Activated CD4-positive, alpha-beta T cell treated with anti-CD3 and anti-CD28 coated beads, Interleukin-2, amount 50 U/mL, for 16 hours (primary cell): Measurements from ENCODE around the gene KRT76.
"Not testable (repeated sequence)": the region's sequence is repeated elsewhere in the genome, so short reads cannot be mapped to it uniquely, and the experiment has no call there.

Source experiments
- DNase-seq: peaks from one replicate; pipeline ENCODE4 v3.0.0-alpha.2; 2020

KRT76 gene

GRCh38 chr12:52779914-52780313 lies 2.8 kb upstream of the KRT76 start:
- no peak for DNase-seq

DNA sequence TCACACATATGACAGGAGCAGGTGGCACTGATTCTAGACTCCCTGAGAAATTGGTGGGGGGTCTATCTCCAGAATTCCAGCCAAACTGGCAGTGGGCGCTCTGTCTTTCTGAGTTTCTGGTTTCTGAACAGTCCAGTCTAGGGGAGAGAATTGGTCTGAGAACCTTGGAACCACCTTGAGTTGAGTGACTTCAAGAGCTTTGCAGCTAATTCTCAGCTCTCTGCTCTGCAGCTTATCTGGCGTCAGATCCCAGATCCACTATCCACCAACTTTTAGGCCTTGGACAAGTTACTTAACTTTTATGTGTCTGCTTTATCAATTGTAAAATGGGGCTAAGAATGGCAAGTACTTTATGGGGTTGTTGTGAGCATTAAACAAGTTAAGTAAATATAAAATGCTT lies 1.7 kb upstream of the KRT76 start:
- no peak for DNase-seq

DNA sequence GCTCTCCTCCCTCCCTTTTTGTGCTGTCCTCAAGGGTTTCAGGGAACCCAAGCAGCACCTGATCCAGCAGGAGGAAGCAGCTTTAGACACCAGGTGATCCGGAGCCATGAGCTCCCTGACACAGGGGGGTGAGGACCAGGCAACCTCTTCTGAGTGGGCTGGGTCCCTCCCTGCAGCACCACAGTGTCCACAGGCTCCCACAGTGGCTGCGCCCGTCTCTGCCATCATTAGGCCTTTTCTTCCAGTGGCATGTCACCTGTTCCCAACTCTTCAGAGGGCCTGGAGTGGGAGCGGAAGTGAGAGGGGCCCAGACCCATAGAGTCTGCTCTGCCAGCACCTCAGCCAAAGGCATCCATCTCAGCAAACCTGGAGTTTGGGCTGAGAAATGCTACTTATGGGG lies 421 bp upstream of the KRT76 start:
- DNase-seq, result no peak

GRCh38 chr12:52776435-52776834 lies 710 bp downstream of the KRT76 start:
- no peak for DNase-seq

DNA sequence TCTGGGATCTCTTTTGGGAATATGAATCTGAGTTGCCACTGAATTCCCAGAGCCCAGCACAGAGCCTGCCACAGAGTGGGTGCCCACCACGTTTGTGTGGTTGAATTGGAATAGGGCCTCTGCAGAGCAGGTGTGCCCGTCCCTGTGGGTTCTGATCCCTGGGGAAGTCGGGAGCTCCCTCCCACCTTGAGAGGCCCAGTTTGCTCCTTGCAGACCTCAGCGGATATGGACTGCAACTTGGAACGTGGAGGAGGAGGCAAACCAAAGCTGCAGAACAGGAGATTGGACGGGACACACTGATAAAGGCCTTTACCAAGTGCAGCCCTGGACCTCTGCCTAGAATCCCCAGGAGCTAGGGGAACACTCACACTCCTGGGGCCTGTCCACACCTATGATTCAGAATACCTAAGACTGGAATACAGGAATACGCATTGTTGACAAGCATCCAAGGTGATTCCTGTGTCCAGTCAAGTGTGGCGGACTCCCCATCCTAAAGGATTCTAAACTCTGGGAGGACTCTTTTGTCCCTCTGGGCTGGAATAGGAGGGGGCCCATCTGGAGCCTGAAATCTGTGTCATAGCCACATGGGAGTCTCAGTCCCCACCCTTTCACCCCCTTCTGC lies 2.4 kb downstream of the KRT76 start:
- DNase-seq, result no peak

DNA sequence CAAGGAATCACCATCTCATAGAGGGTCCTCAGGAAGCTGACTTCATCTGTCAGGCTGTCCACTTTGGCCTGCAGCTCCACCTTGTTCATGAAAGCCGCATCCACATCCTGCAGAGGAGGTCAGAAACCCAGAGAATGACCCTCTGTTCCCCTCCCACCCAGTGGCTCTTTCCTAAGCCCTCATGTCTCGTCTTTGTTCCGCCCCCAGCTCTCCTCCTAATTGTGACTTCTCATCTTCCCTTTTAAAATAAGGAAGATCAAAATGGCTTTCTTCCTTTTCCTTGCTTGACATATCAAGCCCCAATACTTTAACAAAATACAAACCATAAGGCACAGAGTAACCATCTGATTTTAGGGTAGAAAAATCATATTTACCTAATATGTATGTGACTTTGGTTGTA lies 4.4 kb downstream of the KRT76 start:
- DNase-seq, result no peak

DNA sequence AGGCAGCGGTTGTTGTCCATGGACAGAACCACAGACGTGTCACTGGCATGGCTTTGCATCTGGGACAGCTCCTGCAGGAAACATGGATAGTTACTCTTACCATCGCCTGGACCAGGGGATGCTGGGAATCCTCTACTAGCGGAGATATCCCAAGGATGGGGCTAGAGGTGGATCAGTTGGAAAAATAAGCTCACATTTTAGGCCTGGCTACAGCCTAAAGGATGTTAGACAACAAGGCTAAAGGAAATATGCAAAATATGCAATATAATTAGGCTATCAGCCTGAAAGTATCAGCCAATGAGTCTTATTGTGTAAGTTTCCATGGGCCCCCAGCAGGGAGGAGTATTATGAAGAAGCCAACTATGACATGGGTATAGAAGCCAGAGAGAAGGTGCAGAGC lies 5.0 kb downstream of the KRT76 start:
- DNase-seq, result no peak

DNA sequence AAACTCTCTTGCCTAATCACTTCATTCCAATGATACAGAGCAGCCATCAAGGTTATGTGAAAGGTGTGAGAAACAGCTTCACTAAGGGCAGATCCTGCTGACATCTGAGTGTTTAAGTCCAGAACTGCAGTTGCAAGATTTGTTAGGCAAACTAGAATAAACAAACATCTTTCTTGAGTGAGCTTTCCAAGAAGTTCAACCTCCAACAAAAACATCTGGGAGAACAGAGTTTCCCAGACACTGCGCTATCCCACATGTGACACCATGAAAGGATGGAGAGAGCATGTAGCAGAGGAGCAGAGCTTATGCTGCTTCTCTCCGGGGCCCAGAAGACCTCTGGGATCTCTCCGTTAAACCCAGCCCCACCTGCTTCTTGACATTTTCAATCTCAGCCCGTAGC lies 5.6 kb downstream of the KRT76 start:
- DNase-seq, result no peak

- no peak for DNase-seq
These were observed 6.1 kb downstream of the KRT76 start for GRCh38 chr12:52771088-52771487.

DNA sequence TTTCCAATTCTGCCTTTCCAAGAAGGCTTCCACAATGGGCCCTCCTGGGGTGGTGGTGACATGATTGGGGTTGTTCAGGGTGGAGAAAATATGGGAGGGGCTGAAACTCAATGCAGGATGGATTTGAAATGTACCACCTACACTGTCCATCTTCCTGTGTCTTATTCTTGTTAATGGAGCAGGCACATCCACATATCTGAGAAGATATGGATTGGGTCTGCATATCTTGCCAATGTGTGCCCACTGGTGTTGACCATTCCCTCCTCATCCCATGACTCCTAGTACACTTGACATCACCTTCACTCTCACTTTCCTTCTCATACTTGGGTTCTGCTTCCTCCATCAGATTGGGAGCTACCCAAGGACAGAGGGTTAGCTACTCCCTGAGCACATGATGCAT lies 7.2 kb downstream of the KRT76 start:
- DNase-seq, result no peak

DNA sequence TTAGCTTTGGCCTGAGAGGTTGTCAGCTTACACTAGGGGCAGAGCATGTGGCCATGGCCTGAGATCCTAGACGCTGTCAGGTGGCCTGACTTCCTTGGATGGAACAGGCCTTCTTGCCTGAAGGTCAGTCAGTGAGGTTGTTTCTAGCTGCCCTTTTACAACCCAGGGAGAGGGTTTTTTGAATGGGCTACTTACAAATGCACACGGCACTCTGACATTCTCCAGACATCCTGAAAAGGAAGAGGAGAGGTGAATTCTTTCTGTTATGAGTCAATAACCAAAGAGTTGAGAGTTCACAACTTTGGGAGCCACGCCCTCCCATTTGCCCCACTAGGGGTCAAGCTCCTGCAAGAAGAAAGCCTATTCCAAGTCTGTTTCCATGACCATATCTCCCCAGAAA lies 7.8 kb downstream of the KRT76 start:
- no peak for DNase-seq

DNA sequence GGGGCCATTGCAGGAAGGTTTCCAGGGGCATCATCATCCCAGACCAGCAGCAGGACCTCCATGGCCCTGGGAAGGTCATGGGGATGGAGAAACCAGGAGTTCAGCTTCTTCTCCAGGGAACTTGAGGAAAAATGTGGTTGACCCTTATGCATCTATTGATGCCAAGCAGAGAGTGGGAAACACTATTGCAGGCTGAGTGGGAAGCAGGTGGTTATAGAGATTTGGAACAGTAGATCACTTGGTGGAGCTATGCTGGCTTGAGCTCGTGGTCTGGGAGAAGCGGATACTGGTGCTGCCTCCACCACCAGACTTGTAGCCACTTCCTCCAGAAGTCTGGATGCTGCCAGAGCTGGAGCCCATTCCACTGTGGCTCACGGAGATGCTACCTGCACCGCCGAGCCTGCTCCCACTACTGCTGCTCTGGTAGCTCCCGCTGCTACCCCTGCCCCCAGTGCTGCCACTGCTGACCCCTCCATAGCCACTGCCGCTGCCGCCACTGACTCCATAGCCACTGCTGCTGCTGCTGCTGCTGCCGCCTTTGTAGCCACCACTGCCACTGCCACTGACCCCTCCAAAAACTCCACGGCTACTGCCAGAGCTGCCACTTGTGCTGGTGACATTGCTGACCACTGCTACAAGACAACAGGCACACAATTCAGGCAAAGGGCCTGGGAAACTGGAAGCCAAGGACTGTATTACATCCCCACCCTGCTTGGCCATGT lies 8.5 kb downstream of the KRT76 start:
- no peak for DNase-seq

DNA sequence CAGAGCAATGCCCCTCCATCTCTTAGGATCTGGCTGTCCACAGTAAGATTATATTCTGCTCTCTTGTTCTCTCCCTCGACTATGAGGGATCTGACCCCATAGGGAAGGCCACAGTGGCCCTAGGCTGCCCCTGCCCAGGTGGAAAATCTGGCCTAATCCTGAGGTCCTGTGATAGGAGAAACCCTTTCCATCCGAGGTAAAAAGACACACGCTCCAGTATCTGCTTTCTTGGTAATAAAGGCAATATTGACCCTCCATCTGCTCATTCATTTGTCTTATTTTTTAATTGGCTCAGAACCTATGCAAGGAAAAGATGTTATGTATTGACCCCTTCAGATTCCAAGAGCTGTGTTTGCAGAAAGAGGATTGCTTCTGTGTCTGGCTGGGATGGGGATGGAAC lies 9.7 kb downstream of the KRT76 start:
- DNase-seq, result no peak

DNA sequence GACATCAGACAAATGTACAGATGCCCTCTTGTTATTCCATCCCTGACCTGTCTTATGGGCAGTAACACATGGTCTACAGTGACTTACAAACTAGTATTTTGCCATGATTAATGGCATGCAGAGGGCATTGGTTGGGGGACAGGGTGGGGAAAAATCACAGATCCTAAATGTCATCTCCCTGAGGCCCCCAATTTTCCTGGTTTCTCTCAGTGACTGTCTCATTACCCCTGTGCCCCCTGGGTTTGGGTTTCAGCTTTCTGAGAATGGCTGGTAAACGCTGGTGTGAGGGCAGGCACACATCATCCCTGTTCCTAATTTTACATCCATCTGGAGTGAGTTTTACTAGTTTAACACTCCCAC lies 10.1 kb downstream of the KRT76 start:
- no peak for DNase-seq

- DNase-seq, result no peak
These were observed 10.7 kb downstream of the KRT76 start for GRCh38 chr12:52766351-52767019.

GRCh38 chr12:52765702-52766101 lies 11.4 kb downstream of the KRT76 start:
- DNase-seq, result no peak

- DNase-seq, result no peak
These were observed 13.2 kb downstream of the KRT76 start for GRCh38 chr12:52763991-52764390.

DNA sequence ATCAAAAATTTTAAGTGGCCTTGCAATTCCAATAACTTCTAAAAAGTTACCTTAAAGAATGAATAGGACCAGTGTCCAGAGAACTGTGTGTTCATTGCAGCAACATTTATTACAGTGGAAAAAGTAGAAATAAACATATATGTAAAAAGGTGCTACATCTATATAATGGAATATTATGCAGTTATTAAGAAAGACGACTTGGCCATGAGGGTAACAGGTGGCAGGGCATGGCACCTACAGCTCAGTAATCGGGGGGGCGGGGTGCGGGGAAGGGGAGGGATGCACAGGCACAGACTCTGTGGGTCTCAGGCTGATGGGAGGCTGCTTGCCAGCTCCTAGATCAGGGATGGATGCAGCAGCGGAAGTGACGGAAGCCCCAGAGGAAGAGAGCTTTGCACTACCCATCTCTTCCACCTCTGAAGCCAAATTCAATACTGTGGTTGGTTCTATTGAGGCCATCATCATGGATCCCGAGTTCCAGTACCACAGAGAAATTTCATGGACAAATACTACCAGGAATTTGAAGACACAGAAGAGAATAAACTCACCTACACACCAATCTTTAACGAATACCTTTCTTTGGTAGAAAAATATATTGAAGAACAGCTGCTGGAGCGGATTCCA lies 14.0 kb downstream of the KRT76 start:
- no peak for DNase-seq

GRCh38 chr12:52761802-52762201 lies 15.3 kb downstream of the KRT76 start:
- no peak for DNase-seq

GRCh38 chr12:52761218-52761617 lies 15.9 kb downstream of the KRT76 start:
- not testable (repeated sequence) for DNase-seq

DNA sequence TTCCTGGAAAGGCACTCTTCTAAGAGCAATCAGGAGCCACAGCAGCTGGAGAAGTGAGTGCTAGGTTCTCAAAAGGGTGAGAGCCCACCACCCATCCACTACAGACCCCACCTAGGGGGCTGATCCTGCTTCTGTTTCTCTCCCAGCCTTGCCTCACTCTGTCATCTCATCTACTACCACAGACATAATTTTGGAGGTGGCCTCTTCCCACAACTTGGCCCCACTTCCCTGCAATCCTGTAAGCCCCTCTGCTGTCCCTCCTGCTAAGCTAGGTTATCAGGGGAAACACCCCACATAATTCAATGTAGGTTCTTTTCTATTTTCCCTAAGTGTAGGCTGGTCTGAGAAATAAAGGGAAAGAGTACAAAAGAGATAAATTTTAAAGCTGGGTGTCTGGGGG lies 16.5 kb downstream of the KRT76 start:
- DNase-seq, result no peak

- DNase-seq, result no peak
These were observed 17.4 kb downstream of the KRT76 start for GRCh38 chr12:52759695-52760094.

DNA sequence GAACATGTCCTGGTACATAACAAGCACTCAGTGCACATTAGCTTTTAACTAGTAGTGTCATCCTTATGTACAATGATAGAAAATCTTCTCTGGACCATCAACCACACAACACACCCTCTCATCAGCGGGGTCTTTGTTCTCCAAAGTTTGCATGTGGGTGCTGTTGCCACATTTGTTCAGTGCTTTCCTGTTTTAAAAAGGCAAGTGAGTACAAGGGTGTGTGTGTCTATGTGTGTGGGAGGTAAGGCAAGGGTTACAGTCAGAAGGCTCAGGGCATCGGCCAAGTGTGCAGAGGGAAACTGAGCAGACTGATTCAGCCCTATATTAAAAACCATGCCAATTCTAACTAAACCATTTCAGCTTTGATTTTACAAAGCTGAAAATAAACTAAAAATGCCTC lies 17.9 kb downstream of the KRT76 start:
- DNase-seq, result no peak
